Activated CD8-positive, alpha-beta T cell treated with anti-CD3 and anti-CD28 coated beads for 36 hours (primary cell): Measurements from ENCODE around the gene LACC1. TPM values are rescaled to one million over a fixed set of nuclear protein-coding genes. Genes with fewer than 3 reads are reported as not detected.

ENCODE experiments used
- ATAC-seq: fragments of 200-7000 bp; cut with Tn5 transposase; one replicate; pipeline ENCODE4 v1.10.0; 2021; ENCODE audit warnings: mild to moderate bottlenecking, moderate library complexity
- CTCF ChIA-PET: fragments of 350-600 bp; sonication (Branson Sonifier 250); formaldehyde crosslinking; loops from one replicate; lab custom pipeline; 2021; ENCODE audit warnings: antibody characterized with exemption; lab: Charles Lee
- POLR2A ChIA-PET: fragments of 350-600 bp; sonication (Branson Sonifier 250); formaldehyde crosslinking; loops from one replicate; lab custom pipeline; 2021; ENCODE audit warnings: antibody characterized with exemption; lab: Charles Lee
- DNase-seq: peaks from one replicate; pipeline ENCODE4 v3.0.0-alpha.2; 2020
- H3K27ac Mint-ChIP-seq: one replicate; pipeline ENCODE4 v1.8.0; 2021; ENCODE audit warnings: mild to moderate bottlenecking, mixed read lengths
- H3K27me3 Mint-ChIP-seq: one replicate; pipeline ENCODE4 v1.8.0; 2021; ENCODE audit warnings: mixed read lengths
- H3K36me3 Mint-ChIP-seq: one replicate; pipeline ENCODE4 v1.8.0; 2021; ENCODE audit warnings: low read depth, mixed read lengths
- H3K4me1 Mint-ChIP-seq: one replicate; pipeline ENCODE4 v1.8.0; 2021; ENCODE audit warnings: low read depth, mixed read lengths
- H3K4me3 Mint-ChIP-seq: one replicate; pipeline ENCODE4 v1.8.0; 2021; ENCODE audit warnings: mild to moderate bottlenecking, moderate library complexity, mixed read lengths
- H3K9me3 Mint-ChIP-seq: one replicate; pipeline ENCODE4 v1.8.0; 2021; ENCODE audit warnings: mixed read lengths
- intact Hi-C: fragments of 100-400 bp; cut with micrococcal nuclease; formaldehyde crosslinking; loops from one replicate; pipeline ENCODE4 v1.10.0; 2022
- total RNA-seq, 2 experiments: library from RNA; stranded (reverse); gene quantifications; one replicate each; pipeline ENCODE4 v1.2.3, GENCODE V29; 2021
- TF ChIP-seq, protein P1 (sequence below): fragments of 200-600 bp; IDR thresholded peaks from one replicate; pipeline ENCODE4 v1.8.0; 2022; ENCODE audit warnings: antibody characterized with exemption, mild to moderate bottlenecking

The LACC1 gene
- total RNA-seq, 2 experiments from 2014 or later, result 1.2 TPM

DNA sequence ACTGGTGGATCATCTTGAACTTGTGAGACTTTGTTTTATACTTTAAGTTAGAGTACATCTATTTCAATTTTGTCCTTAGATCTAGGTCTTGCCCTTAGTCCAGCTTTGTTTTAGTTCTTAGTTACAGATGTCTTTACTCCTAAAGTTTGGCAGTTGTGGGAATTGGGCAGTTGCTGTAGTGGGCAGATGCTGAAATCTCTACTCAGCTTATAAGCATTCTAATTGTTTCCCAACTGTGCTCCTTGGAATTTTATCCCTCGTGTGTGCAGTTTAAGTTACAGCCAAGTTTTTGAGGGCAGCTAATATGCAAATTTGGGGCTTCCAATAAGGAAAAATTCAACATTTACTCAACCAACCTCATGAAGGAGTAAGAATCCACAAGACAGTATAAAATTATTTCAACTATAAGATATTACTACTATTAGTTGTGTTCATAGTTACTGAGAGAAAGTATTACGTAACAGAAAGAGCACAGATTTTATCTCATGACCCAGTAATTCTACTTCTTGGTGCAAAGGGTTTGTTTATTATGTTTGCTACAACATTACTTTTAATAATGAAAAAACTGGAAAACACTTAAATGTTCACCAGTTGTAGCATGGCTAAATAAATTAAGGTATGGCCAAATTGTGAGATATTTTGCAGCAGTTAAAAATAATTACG lies 33.1 kb upstream of the LACC1 start:
- Mint-ChIP-seq H3K4me3 (no peak overlapping the region), H3K9me3 (peaks cover 15% of the 10 kb centered on the region), H3K4me1 (no peaks in the 10 kb centered on the region), H3K36me3 (peaks cover 22% of the 10 kb centered on the region), H3K27me3 (peaks cover 5% of the 10 kb centered on the region), H3K27ac (no peak overlapping the region)
- intact Hi-C loops, result no loop called here
- TF ChIP-seq, protein P1, sequence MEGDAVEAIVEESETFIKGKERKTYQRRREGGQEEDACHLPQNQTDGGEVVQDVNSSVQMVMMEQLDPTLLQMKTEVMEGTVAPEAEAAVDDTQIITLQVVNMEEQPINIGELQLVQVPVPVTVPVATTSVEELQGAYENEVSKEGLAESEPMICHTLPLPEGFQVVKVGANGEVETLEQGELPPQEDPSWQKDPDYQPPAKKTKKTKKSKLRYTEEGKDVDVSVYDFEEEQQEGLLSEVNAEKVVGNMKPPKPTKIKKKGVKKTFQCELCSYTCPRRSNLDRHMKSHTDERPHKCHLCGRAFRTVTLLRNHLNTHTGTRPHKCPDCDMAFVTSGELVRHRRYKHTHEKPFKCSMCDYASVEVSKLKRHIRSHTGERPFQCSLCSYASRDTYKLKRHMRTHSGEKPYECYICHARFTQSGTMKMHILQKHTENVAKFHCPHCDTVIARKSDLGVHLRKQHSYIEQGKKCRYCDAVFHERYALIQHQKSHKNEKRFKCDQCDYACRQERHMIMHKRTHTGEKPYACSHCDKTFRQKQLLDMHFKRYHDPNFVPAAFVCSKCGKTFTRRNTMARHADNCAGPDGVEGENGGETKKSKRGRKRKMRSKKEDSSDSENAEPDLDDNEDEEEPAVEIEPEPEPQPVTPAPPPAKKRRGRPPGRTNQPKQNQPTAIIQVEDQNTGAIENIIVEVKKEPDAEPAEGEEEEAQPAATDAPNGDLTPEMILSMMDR, result no peak
- DNase-seq (no peak), ATAC-seq (no peak)
- POLR2A ChIA-PET, result no interaction called here
- CTCF ChIA-PET, result no interaction called here

DNA sequence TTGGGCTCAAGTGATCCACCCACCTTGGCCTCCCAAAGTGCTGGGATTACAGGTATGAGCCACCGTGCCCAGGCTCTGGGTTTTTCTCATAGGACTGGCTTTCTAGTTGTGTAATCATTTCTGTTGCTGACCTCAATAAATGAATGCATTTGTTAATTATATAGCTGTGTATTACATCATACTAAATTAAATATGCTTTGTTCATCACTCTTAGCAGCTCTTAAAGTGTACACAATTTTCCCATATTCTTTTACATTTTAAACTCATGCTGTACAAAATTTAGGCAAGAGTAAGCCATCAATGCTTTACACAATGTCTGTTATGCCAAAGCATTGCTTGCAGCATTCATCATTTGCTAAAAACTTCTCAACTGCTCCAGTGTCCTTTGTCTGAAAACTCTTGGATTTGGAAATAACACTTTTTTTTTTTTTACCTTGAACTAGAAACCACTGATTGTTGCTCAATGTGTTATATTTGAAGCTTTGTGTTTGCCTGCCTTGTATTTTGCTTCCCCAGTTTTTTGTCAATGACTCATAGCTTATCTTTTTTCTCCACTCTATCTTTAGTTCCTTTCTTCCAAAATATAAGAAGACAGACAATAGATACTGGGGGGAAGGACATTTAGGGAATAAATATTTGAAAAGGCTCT lies 31.6 kb upstream of the LACC1 start:
- no peaks in the 10 kb centered on the region for H3K4me1 Mint-ChIP-seq
- no peak overlapping the region for H3K4me3 Mint-ChIP-seq
- peaks cover 32% of the 10 kb centered on the region for H3K36me3 Mint-ChIP-seq
- DNase-seq (no peak), ATAC-seq (no peak)
- POLR2A ChIA-PET, result interaction anchor here (0.6 kb wide), 1 partner anchor 830 kb away, joined by 3 read pairs; no protein-coding TSS in a partner anchor
- intact Hi-C loops, result no loop called here
- peaks cover 29% of the 10 kb centered on the region for H3K9me3 Mint-ChIP-seq
- no peak overlapping the region for H3K27ac Mint-ChIP-seq
- H3K27me3 Mint-ChIP-seq, result peaks cover 4% of the 10 kb centered on the region
- TF ChIP-seq, protein P1, result no peak
- CTCF ChIA-PET, result no interaction called here

DNA sequence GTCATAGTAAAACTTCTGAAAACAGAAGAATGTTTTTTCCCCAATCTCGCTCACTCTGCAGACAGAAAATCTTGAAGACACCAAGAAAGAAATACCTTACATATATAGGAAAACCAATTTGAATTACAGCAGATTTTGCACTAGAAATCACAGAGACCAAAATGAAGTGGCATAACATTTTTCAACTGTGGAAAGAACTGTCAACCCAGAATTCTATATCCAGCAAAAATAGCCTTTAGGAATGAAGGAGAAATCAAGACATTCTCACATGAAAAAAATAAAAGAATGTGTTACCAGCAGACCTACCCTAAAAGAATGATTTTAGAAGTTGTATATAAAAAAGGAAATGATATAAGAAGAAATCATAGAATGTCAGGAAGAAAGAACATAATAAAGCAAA lies 28.8 kb upstream of the LACC1 start:
- Mint-ChIP-seq H3K4me3 (no peak overlapping the region), H3K27me3 (peaks cover 4% of the 10 kb centered on the region), H3K36me3 (peaks cover 41% of the 10 kb centered on the region), H3K9me3 (peaks cover 51% of the 10 kb centered on the region), H3K27ac (no peak overlapping the region), H3K4me1 (no peaks in the 10 kb centered on the region)
- DNase-seq (no peak), ATAC-seq (no peak)
- ChIA-PET POLR2A (no interaction called here), CTCF (no interaction called here)
- TF ChIP-seq, protein P1, result no peak
- intact Hi-C loops, result no loop called here

DNA sequence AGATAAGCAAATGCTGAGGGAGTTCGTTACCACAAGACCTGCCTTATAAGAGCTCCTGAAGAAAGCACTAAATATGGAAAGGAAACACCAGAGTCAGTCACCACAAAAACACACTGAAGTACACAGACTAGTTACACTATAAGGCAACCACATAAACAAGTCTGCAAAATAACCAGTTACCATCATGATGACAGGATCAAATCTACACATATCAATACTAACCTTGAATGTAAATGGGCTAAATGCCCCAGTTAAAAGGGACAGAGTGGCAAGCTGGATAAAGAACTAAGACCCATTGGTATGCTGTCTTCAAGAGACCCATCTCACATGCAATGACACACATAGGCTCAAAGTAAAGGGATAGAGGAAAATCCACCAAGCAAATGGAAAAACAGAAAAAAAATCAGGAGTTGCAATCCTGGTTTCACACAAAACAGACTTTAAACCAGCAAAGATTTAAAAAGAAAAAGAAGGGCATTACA lies 26.7 kb upstream of the LACC1 start:
- ATAC-seq, result no peak
- intact Hi-C loops, result no loop called here
- H3K4me1 Mint-ChIP-seq, result no peaks in the 10 kb centered on the region
- TF ChIP-seq, protein P1, result no peak
- DNase-seq, result no peak
- peaks cover 41% of the 10 kb centered on the region for H3K36me3 Mint-ChIP-seq
- H3K4me3 Mint-ChIP-seq, result no peak overlapping the region
- peaks cover 51% of the 10 kb centered on the region for H3K9me3 Mint-ChIP-seq
- ChIA-PET CTCF (no interaction called here), POLR2A (no interaction called here)
- no peak overlapping the region for H3K27ac Mint-ChIP-seq
- H3K27me3 Mint-ChIP-seq, result peaks cover 2% of the 10 kb centered on the region

DNA sequence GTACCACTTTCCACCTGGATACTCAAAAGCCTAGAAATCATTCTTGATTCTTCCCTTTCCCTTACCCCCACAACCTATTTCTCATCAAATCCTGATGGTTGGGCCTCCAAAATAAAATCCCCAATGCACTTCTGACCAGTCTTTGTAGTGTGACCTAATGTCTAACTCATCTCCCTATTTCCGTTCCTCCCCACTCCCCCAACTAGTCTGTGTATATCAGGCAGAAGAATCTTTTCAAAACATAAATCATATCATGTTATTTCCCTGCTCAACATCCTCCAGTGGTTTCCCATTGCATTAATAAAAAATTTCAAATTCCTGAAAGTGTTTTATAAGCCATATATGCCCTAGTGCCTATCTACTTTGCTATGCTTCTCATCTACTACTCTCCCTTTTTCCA lies 17.8 kb upstream of the LACC1 start:
- intact Hi-C loops, result no loop called here
- H3K27ac Mint-ChIP-seq, result no peak overlapping the region
- H3K4me3 Mint-ChIP-seq, result no peak overlapping the region
- ChIA-PET POLR2A (no interaction called here), CTCF (no interaction called here)
- no peak for ATAC-seq
- H3K9me3 Mint-ChIP-seq, result no peaks in the 10 kb centered on the region
- H3K27me3 Mint-ChIP-seq, result no peaks in the 10 kb centered on the region
- no peak for DNase-seq
- H3K4me1 Mint-ChIP-seq, result no peaks in the 10 kb centered on the region
- TF ChIP-seq, protein P1, result no peak
- H3K36me3 Mint-ChIP-seq, result peaks cover 4% of the 10 kb centered on the region
